Astrocyte of the spinal cord (primary cell): Measurements from ENCODE around the gene TSPY4.
"Not testable (repeated sequence)": the region's sequence is repeated elsewhere in the genome, so short reads cannot be mapped to it uniquely, and the experiment has no call there.

Source experiments
- DNase-seq: peaks from one replicate; pipeline ENCODE4 v3.0.0; 2011; ENCODE audit warnings: low read depth, low spot score
- H3K4me3 ChIP-seq: 2 replicates; pipeline ENCODE4 v1.5.1; 2011; ENCODE audit warnings: low read depth, mild to moderate bottlenecking, low read length, moderate library complexity
- CTCF ChIP-seq: IDR thresholded peaks from 2 replicates; pipeline ENCODE4 v1.5.1; 2012; ENCODE audit warnings: low read depth, mild to moderate bottlenecking, low read length, inconsistent platforms
- in situ Hi-C: cut with HindIII; loops from 2 replicates; pipeline ENCODE4 v1.10.0; 2017; ENCODE audit warnings: low sequenced_read_pairs

The TSPY4 gene

GRCh38 chrY:9337164-9337563 is at the start of gene TSPY4:
TSS of gene TSPY4 (plus strand) at chrY:9337464. CDS start at chrY:9337510, 46 bp downstream.
- H3K4me3 ChIP-seq, in situ Hi-C loops, DNase-seq: not testable (repeated sequence)

GRCh38 chrY:9320996-9321395 is 16.3 kb upstream of the TSPY4 start:
- no peak for TF ChIP-seq CTCF
- no peak for DNase-seq
- H3K4me3 ChIP-seq = no peak overlapping the region
- in situ Hi-C loops = no loop called here

GRCh38 chrY:9357497-9357896 is 20.2 kb downstream of the TSPY4 start, which contains the start of gene TSPY8:
TSS of gene TSPY8 (plus strand) at chrY:9357797. CDS start at chrY:9357843, 46 bp downstream.
- H3K4me3 ChIP-seq, in situ Hi-C loops, DNase-seq: not testable (repeated sequence)
